GM19193 (cell line): ENCODE measurements around the gene NHS.

ENCODE experiments used
- POLR2A ChIP-seq: IDR thresholded peaks from 4 replicates; pipeline ENCODE4 v1.6.1; 2011; ENCODE audit not compliant: insufficient read depth, insufficient read length; ENCODE audit errors: extremely low read depth

NHS gene

DNA sequence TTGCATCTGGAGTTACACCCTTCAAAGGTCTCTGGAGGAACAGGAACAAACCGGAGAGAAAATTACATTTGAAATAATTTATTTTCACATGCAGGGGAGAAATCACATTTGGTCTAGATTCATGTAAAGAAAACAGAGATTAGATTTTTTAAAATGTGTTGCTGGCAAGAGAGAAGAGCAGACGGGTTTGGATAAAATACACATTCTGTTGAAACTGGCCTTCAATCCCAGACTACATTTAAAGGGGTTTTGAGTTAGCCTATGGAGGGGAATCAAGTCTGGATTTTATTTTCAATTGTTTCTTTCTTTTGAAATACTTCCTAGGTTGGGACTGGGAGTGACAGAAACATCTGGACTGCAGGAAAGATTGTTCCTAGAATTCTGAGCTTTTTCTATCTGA is 180.8 kb downstream of the NHS start:
- no peak for TF ChIP-seq POLR2A

DNA sequence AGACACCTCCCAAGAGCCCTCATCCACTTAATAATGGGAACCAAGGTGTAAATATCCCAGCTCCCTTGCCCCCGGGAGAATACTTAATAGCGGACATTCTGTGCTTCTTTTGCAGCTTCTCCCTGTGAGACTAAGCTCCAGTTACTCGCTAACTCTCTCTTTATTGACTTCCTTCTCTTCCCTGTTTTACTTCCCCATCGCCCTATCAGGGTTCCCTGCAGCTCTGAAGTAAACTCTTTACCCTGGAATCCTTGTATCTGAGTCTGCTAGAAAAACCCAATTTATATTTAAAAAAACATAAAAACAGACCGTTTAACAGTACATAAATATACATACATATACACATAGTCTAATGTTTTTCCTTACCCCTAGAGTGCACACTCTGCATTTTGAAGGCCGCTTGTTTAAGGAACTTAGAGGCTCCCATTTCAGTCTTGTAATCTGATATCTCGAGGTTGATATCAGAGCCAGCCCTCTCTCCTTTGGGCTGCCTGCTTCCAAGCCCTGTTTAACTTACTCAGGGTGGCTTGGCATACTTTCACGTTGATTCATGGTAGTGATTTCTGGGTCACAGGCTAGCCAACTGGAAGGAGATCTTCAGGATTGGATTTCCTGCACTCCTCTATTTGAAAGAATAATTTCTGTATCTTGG is 184.9 kb downstream of the NHS start:
- TF ChIP-seq POLR2A = no peak

DNA sequence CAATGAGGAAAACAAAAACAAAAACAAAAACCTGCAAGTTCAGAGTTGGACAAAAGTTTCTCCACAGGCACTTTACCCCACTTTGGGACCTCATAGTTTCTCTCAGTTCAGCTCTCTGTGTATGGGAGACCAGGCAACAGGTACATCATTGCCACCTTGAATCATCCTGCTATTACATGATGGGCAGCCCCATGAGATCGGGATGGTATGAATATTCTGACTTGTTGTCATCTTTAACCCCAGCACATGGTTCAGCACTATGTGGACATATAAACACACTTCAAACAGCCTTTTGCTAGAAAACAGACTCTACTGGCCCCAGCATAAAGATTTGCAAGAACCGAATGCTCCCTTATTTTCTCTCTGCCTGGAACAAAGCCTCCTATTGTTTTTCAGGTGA is 185.4 kb downstream of the NHS start:
- no peak for TF ChIP-seq POLR2A

DNA sequence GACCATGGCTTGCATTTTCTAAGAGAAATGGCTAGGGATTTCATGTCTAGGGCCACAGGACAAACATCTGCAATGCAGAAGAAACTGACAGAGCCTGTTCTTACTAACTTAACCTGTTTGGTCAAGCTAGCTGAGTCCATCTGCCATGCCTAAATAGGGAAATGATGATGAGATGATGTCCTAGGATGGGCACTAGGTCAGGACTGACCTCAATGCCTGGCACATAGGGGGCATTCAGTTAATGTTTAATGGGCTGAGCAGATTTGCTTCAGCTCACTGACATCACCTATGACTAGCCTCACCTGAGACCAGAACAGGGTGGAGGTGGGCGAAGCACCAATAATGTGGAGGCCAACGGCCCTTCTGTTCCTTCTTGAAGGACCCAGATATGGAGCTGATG is 188.1 kb downstream of the NHS start:
- TF ChIP-seq POLR2A = no peak

DNA sequence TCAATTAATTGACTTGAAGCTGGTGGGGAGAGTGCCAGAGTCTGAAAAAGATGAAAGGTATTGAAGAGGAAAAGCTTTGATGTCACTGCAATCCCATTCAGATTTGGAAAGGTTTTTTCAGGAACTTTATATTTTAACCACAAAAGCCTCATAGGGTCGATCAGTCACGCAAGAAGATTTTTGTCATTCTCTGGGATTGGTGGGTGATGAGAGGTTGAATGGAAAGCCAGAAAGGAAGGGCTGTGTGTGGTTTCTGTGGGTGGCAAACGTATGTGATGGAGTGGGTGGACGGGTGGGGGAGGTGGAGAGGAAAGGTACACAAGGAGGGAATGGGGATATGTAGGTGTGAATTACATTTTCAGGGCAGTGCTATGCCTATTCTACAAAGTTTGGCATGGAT is 188.5 kb downstream of the NHS start:
- no peak for TF ChIP-seq POLR2A

DNA sequence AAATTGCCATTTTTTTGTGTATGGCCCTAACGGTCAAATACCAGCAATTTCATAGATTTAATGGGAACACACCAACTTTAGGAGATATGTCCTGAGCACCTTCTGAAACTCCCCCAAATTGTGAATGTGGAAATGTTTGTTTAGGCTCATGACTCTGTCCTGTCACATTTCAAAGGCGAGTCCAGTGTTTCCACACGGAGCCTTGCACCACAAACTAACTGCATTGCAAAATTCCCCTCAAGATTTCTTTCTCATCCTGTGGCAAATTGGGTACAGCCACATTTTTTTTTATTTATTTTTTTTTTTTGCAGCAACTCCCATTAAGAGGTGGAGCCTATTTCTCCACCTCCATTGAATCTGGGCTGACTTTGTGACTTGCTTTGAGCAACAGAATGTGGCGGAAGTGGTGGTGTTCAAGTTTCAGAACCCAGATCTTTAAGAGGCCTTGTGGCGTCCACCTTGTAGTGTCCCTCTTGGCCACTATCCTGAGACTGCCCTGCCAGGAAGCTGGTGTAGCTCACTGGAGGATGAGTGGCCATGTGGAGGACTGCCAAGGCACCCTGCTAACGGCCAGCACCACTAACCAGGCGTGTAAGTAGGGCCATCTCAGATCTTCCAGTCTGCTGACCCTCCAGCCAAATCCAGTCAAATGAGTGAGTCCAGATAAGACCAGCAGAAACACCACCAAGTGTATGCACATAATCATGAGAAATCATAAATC is 189.8 kb downstream of the NHS start:
- TF ChIP-seq POLR2A = no peak

DNA sequence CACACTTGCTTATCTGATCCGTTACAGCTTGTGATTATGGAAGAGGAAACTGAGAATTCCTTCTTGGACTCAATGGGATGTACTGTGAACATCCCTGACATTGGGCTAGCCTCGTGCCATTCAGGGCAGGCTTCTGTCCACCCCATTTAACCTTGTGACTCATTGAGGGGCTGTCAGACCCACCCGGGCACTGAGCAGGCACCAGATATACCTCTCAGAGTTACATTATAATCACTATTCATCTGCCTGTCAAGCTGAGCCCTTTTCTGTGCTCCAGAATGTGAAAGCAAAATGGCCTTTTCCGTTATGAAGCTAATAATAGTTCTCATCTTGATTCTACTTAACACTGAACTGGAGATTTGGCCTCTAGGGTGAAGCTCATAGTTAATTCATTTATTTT is 191.7 kb downstream of the NHS start:
- TF ChIP-seq POLR2A = no peak

DNA sequence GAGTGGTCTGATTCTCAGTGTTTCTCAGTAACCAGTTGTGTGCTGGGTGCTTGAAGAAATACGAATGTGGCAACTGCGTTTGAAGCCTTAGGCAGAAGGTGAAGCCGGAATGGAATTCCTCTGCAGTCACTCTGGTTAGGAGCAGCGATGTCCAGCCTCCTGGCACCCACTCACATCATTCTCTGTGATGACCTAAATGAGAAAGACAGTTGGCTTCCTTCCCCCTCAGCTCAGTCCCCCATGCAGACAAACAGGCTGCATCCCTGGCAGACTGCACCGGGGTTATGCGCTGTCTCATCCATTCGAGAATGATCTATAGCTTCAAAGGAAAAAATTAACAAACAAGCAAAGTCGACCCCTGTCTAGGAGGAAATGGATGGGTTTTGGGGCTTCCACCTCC is 192.2 kb downstream of the NHS start:
- no peak for TF ChIP-seq POLR2A

DNA sequence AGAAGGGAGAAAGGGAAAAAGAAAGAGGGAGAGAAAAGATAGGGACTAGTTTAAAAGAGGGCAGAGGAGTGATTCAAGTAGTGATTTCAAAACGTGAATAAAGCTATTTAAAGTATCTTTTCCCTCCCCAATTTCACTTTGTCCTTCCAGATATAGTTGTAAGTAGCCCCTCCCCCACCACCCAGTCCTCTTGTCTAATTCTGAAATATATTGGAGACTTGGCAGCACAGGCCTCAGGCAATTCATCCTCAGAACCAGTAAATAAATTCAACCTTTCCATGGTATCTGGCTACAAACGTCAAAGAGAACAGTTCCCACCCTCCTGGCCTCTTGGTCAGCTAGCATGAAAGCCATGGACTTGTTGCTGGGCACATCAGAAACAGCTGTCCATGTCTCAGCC is 192.8 kb downstream of the NHS start:
- TF ChIP-seq POLR2A = no peak

DNA sequence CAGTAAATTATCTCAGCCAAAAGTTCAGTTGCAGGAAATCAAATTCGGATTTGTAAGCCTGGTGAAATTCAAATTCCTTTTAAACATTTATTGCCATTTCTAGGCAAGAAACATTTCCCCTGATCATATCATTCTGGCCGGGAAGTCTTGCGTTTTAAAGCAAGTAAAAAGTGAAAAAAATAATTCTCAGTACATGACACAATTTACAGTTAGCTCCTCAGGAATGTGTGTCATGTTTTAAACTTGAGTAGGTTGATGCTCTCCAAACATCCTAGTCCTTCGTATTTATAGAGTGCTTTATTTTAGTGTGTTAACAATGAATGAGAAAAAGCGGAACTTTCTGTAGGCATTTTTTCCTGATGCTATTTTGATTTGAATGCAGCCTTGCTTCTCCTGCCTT is 204.0 kb downstream of the NHS start:
- no peak for TF ChIP-seq POLR2A

DNA sequence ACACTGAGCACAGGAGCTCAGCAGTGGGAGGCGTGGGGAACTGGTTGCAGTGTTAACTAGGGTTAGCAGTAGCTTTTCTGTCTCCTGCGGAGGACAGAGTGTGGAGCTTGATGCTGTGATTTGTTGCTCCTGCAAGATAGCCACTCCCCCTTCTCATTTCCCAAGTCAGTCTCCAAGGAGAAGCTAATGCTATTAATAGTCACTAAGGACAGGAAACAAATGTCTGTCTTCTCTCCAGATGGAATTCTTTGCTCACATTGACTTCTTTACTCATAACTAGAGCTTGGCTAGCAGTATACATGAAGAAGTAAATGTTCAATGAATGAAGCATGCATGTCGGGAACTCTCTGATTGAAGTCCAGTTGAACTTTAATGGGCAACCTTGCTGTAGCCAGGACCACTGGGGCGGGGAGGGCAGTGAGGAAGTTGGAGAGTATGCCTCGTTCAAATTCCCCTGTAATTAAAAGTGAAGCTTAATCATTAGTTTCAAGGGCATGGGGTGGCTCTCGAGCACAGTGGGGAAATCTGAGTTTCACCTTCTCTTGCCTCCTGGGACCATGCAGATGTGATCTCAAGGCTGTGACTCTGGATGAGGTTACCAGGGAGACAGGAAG is 205.6 kb downstream of the NHS start:
- TF ChIP-seq POLR2A = no peak

DNA sequence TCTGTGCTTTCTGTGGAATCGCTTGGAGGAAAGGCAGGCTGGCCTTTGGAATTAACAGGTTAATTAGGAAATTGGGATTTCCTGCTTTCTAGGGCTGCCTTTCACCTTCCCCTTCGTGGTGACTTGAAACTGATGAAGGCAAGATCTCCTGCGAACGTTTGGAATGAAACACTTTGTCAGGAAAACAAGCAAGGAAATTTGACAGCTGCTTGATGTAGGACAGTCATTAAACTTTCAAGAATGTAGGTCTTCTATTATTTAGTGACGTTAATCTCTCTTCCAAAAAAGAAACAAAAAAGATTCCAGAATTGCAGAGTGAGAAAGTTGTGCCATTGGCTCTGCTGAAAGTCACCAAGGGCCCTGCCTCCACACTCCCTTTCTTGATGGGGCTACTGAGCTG is 206.6 kb downstream of the NHS start:
- no peak for TF ChIP-seq POLR2A

DNA sequence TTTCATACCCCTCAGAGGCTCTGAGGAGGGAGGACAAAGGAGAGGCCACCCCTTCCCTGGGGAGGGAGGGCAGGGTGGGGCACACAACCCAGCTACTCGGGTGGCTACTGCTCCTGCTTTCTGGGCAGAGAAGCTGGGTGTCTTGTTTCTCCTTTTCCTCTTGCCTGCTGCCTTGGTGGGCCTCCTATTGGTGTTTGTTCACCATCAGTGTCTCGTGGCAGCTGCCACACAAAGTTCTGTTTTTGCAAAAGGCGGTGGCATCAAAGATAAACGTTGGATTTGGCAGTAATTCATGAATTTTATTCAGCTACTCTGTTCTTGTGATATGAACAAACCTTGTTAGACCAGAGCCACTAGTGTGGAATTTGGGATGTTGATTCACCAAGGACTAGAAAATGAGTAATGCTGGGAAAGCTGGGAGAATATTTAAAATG is 209.3 kb downstream of the NHS start:
- TF ChIP-seq POLR2A = no peak

DNA sequence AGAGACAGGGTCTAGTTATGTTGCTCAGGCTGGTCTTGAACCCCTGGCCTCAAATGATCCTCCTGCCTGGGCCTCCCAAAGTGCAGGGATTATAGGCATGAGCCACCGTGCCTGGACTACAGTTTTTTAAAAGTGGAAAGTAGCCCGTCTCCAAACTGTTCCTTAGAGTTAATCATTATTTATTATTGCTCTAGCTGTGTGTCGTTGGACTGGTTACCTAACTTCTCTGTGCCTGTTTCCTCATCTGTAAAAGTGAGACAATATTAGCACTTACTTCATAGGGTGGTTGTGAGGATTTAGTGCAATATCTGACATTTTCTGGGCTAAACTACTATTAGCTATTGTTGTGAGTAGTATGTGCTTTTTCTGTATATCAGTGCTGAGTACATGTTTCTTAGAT is 210.0 kb downstream of the NHS start:
- TF ChIP-seq POLR2A = no peak

DNA sequence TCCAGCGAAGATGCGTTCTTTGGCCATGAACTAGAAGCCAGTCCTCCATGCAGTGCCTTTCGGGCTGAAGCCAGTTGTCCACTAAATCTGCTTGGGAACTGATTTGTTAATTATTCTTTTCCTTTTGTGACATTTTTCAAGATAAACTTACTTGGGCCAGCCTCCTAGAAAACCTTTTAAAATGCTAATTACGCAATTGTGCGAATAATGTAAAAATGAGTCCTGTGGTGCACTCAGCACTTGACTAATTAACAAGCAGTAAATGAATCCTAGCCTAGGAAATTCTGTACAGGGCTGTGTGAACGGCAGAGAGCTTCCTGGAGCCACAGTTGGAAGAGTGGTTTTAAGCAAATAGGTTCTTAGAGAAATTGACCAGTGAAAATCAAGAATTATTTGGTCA is 212.4 kb downstream of the NHS start:
- TF ChIP-seq POLR2A = no peak

DNA sequence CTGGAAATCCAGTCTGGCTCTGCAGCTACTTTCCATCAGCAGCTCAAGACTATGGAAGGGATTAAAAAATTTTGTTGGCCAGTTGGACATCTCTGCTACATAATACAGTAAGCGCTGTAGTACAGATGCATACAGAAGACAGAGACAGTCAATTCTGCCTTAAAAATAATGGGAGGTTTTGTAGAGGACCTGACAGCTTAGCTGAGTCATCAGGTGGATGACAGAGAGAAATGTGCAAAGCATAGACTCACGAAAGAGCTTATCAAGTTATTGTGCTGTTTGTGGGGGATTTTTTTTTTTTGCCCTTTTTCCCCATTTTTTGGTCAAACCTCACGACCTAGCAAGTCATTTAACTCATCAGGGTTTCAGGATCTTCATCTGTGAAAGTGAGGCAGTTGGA is 213.3 kb downstream of the NHS start:
- no peak for TF ChIP-seq POLR2A
